GM21447 (cell line): ENCODE measurements around the gene BEND3.
"Not testable (repeated sequence)": the region's sequence is repeated elsewhere in the genome, so short reads cannot be mapped to it uniquely, and the experiment has no call there.

Experiments used
- ATAC-seq: cut with Tn5 transposase; IDR thresholded peaks from one replicate; pipeline ENCODE4 v1.9.1; 2021; ENCODE audit not compliant: unreplicated experiment

Gene BEND3

DNA sequence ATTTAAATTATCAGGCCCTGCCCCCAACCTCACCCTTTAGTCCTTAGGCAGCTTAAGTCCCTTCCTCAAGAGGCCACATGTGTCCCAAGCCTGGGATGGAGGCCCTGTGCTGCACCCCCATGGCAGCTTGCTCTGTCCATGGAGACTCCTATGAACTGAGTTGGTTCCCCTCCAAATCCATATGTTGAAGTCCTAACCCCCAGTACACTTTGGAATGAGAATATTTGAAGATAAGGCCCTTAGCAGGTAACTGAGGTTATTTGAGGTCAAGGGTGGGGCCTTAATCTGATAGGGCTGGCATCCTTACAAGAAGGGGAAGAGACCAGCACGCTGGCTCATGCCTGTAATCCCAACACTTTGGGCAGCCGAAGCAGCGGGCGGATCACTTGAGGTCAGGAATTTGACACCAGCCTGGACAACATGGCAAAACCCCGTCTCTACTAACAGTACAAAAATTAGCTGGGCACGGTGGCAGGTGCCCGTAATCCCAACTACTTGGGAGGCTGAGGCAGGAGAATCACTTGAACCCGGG lies 6.7 kb upstream of the BEND3 start:
- ATAC-seq = no peak

DNA sequence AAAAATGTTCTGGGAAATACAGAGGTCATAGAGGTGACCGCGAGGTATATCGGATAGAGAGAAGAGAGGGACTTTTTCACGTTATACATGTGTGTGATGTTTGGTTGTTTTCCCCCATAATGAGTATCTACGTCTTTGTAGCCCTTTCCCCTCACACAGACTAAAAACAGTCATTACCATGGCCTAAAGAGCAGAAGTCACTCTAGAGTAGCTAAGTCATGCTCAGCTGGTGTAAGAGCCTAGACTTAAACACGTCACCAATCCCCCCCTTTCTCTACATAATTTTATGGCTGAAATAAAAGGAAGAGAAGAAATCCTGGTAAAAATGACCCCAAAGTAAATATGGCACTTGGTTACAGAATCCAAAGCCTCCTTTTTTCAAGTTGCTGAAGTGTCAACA lies 6.0 kb upstream of the BEND3 start:
- ATAC-seq = no peak

DNA sequence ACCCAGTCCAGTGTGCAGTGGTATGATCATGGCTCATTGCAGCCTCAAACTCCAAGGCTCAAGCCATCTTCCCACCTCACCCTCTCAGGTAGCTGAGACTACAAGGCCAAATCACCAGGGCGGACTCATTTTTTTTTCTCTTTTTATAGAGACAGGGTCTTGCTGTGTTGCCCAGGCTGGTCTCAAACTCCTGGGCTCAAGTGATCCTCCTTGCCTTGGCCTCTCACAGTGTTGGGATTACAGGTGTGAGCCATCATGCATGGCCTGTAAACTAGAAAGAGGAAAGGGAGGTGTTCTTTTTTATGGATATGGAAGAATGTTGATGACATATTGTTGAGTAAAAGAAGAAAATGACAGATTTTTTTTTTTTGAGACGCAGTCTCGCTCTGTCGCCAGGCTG lies 5.1 kb upstream of the BEND3 start:
- ATAC-seq = no peak

DNA sequence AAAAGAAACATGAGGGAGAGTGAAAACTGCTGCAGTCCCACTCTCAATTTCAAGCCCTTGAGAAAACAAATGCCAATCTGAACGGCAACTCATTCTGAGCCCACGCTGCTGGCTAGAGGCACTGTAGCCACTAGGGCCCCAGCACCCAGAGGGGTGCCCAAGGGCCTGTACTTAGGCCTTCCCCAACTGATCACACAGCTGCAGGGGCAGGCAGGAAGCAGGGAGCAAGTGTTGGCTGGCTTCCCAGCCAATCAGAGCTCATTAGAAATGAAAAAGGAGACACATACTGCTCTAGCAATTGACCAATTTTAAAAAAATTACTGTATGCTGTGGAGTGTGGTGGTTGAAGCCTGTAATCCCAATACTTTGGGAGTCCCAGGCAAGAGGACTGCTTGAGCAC lies 3.7 kb upstream of the BEND3 start:
- ATAC-seq = no peak

DNA sequence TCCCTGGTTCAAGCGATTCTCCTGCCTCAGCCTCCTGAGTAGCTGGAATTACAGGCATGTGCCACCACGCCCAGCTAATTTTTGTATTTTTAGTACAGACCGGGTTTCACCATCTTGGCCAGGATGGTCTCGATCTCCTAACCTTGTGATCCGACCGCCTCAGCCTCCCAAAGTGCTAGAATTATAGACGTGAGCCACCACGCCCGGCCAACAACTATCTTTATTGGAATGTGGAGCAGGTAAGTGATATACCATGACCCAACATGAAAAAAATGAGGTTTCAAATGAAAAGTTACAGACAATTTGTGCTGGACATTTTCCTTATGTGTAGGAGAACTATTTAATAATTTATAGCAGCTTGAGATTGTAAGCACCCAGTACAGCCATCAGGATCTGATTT lies 3.2 kb upstream of the BEND3 start:
- ATAC-seq = not testable (repeated sequence)

DNA sequence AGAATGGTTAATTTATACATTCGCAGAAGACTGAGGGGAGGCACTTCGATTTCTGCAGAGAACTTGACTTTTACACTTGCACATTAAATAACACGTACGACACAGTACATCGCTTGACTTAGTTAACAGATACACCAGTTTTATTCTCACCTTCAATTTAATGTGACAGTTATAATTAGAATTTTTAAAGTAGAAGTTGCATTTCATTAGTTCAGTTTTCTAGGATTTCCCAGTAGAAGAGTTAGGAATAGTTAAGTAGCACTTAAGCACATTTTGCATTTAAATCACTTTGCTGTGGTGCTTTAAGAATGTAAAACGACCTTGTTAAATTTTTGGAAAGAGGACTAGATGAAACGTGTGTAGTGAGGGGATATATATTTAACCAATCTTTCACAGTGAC lies 1.6 kb upstream of the BEND3 start:
- ATAC-seq = no peak

DNA sequence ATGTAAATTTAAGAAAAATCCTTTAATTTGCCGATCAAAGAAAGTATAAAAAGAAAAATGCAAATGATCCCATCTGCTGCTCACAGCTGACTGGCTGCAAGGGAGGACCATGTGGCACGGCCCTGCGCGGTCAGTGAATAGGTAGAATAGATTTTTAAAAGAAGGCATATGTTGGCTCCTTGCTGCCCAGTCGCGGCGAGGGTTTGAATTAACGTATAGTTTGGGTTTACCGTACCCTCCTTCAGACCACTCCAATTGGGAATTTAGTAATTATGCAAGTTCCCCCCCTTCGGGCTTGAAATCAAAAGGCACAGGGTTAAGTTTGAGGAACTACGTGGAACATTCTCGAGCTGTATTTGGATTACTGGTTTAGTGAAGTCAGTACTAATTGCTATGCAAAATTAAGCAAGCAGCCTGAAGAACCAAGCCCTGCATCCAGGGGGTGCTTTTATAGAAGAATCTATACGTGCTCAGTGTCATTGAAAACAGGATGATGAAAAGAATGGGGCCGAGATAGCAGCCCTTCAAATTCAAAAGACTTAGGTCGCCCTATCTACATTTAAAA lies 1.1 kb upstream of the BEND3 start:
- no peak for ATAC-seq

DNA sequence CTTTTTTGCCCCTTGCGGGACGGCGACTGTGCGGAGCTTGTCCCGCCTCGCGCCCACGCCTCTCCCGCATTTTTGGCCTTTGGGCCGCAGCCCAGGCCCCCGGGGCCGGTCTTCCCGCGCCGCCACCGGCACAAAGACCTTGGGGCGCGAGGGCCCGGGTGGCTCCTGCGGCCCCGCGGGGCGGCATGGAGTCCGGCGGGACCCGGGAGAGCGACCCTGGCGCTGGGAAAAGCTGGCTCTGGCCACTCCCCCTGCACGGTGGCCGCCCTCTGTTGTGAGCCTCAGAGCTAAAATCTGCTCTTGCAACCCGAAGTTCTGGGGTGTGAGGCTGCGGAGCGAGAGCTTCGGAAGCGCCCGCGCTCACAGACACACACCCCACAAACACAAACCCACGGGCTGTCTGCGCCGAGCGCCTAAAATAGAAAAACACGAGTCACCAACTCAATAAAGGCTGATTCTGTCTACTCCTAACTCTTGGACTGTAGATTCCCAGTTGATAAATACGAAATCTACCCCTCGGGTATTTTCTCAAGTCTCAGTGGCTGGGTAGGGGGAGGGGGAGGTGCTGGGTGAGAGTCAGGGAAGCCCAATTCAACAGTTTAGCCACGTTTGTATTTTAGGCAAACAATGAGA lies 496 bp upstream of the BEND3 start:
- ATAC-seq = peak; percentile 30

DNA sequence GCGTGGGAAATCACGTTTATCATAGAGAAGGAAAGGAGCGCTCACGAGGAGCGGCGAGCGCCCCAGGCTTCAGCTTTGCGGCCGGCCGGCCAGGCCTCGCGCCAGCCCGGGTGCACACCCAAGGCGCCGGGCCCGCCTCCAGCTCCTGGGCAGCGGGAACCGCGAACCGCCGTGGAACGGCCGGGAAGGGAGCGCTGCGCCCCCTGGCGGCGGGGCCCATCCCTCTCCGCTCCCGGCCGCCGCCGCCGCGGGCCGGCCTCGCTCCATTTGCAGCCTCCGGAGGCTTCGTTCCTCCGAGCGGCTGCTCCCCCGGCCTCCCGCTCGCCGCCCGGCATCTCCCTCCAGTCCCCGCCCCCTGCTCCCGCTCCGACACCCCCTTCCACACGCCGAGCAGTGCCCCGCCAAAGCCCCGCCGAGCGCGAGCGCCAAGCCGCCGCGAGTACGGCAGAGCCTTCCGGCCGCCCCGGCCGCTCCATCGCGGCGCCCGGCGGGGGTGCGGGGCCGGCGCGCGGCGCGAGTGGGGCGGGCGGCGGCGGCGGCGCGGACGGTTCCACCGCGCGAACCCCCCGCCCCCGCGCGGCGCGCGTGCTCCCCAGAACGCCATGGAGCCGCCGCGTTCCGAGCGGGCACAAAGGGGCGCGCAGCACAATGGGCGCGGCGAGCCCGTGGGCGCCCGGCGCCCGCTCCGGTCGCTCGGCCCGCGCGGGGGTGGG lies 946 bp downstream of the BEND3 start:
- ATAC-seq = peak; percentile 53

DNA sequence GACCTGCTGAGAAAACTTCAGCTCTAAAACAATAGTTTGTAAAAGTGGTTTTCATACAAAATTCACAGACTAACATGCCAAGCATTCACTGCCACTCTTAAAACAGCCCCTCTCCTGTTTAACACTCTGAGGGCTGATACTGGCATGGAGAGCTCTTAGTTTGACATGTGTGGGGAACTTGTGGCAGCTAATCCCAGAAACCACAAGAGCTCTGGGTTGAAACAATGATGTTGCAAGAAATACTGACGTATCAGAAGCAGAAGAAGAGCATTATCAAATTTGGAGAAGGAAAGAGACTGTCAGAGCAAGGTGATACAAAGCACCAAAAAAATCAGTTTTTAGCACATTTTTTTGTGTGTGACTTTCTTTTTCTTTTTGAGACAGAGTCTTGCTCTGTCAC lies 5.1 kb downstream of the BEND3 start:
- no peak for ATAC-seq

DNA sequence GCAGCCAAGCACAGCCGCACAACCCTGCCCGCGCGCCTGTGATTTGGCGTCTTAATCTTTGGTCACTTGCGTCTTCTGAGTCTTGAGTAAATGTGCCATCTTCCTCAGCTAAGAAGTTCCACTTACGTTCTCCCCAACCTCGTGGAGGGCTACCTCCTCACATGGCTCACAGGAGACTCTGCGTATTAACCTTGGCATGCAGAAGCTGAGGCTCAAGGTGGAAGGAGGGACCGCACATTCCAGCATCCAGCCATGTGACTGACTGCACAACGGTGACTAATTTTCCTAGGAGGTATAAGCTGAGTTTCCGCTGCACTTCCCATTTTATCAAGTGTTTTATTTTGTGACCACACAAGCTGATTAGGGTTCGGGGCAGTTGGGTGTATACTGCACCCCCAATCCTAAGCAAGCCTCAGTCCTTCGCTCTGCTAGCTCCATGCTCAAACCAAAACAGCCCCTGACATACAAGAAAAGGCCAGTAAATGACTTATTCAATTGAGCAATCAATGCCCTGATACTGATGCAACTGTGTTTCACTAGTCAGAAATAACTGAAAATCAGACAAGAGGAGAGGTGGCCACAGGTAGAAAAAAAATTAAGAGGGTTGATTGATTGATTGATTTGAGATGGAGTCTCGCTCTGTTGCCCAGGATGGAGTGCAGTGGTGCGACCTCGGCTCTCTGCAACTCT lies 7.0 kb downstream of the BEND3 start:
- ATAC-seq = no peak

DNA sequence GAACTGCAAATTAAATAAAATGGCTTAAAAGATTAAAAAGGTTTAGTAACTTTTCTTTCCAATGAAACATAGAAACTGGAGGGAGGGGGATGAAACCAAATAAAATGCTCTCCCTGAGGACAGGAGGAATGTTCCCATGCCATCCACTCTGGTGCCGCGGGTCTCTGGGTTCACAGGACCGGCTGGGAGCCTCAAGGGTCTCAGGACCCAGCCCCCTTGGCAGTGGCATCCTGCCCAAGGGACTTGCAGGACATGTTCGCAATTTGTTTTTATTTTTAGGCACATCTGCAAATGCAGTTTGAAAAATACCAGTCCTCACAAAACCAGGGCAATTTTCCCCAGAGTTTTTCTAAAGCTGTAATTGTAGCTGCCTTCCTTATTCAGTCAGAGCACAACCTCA lies 7.5 kb downstream of the BEND3 start:
- no peak for ATAC-seq

DNA sequence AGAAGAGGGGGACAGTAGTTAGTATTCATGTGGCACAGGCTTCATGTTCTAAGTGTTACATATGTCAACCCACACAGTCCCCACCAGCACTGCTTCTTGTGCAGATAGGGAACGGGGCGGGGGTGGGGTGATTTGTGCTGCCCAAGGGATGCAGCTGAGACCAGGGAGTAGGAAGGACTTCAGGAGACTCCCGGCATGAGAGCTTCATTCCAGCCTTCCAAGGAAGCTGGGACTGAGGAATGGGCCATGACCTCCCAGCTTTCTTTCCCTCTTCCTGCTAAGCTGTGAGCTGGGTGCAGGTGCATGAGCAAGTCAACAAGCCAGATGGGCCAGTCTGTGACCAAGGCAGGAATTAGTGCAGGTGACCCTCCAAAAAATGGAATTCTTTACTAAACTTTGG lies 9.2 kb downstream of the BEND3 start:
- ATAC-seq = no peak

DNA sequence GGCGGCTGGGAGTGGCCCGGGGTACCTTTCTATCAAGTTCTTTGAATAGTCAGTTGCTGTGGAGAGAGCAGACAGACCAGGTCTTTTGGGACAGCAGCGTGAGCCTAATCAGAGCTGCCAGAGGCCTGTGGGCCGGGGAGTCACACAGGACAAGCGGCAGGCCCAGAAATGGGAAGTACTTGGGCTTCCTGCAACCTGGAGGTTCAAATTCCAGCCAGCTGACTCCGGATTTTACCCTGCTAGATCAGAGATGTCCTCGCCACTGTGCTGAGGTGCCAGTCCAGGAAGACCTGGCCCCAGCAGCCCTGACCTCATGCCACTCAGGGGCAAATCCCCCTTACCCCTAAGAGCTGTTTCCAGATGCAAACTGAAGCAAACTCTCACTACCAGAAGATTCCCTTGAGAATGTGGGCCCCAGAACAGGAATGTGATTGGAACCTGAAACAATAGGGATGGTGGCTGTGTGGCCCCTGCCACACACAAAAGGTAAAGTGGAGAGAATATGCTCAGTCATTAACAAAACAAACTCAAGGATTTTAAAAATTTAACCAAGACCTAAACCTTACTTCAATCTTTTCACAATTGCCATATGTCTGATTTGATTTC lies 9.7 kb downstream of the BEND3 start:
- no peak for ATAC-seq

DNA sequence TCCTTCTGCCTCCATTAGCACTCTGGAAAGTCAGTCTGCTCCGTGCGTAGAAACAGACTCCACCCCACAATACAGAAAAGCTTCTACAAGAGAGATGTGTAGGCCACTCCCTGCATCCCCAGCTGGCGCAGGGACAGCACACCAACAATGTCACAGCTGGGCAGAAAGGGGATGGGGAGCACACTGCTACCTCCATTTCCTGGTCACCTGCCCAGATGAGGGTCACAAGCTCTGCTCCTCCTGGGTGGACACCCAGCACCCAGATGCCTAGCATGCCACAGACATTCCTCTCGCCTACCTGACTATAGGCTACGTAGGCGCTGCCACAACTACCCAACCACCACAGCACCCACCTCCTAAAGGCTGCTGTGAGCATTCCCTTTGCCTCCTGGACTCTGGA lies 12.2 kb downstream of the BEND3 start:
- ATAC-seq = no peak

DNA sequence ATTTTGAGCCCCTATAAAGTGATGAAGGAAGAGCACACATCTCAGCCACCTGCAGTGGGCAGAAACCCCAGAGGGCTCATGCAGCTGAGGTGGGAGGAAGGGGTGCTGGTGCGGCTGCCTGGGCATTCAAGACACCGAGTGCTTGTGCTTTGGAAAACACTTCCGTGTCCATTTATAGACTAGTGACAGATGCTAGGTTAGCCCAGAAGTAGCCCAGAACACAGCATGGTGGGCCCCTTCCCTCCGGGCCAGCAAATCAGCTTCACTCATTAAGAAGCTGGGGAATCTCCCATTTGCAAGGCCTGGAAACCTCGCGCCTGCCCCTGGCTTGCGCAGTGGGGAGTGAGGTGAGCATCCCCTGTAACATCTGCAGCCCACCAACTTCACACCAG lies 12.9 kb downstream of the BEND3 start:
- no peak for ATAC-seq

DNA sequence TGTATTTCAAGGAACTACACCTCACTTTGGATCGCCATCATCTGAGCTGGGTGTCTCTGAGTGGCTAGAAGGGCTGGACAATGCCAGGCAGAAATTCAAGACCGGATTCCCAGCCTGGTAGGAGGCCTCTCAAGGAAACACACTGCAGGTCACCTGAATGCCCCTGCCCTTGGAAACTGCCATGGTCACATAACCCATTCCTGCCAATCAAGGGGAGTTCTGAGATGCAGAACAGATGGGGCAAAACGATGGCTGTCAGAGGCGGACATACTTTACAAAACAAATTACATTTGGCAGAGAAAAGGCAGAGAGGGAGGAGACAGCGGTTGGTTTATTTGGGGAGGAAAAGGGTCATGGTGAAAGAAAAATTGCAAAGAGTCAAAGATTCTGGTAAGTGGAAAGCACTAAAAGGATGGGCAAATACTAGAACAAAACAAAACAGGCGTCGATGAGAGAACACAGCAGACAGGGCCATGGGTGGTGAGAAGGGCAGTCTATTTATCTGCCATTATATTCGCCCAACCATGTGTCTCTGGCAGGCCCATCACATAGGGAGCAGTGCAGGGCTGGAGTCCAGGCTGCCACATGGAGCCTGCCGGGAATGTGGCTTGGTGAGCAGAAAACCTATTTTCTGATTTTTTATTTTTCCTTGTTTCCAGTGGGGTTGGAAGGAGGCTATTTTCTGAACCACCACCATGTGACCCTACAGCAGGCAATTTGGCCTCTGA lies 13.5 kb downstream of the BEND3 start:
- ATAC-seq = no peak

DNA sequence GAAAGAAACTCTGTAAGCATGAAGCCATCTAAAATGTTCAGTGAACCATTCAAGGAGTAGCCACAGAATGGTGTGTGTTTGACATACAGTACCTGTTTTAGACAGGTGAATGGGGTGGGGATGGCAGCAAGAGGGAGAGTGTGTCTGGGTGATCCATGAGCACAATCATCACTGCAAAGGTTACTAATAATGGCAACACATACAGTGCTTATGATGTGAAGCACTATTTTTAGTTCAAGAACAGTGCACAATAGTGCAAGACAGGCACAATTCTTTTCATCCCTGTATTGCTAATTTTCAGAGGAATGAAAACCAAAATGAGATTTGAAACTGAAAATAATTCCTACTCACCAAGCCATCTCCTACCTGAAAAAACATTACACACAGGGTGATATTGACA lies 14.1 kb downstream of the BEND3 start:
- no peak for ATAC-seq

DNA sequence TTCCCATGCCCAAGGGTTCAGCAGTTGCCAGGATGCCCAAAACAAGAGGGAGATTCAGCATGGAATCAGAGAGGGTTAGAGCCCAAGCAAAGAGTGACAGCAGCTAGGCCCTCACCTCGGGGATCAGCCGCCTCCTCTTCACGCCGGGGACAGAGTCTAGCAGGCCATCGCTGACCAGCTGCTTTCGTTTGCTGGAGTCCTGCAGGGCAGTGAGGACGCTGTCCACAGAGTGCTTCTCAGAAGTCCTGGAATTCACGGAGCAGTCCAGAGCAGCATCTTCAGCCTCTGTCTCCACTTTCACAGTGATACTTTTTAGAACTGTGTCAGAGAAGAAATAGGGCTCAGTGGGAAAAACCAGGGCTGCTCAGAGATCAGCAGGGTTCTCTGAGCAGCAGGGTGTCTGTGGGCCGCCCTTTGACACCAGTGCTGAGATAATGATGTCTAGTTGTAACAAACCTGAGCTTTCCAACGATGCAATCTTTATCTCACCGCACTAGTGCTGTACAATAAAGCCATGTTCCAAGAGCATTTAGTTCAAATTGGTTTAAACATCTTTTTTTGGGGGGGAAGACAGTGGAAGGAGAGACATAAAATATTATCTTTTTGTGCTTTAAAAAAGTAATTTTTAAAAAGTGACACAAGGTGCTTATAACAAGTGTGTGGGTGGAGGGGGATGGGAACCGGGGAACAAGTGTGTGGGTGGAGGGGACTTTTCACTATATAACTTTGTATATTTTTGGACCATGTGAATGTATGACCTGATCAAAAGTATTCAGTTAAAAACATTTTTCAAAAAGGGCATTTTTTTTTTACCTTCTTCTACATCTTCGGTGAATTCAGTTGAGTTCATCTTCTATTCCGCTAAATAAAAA lies 16.6 kb downstream of the BEND3 start:
- ATAC-seq = no peak

DNA sequence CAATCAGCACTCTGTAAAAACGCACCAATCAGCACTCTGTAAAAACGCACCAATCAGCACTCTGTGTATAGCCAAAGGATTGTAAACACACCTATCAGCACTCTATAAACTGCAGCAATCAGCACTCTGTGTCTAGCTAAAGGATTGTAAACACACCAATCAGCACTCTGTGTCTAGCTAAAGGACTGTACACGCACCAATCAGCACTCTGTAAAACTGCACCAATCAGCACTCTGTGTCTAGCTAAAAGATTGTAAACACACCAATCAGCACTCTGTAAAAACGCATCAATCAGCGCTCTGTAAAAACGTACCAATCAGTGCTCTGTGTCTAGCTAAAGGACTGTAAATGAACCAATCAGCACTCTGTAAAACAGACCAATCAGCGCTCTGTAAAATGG lies 30.9 kb downstream of the BEND3 start:
- ATAC-seq = not testable (repeated sequence)
